ENCODE results near the gene KDM4B. TPM values are rescaled to one million over a fixed set of nuclear protein-coding genes. Genes with fewer than 3 reads are reported as not detected.
"Not testable (repeated sequence)": the region's sequence is repeated elsewhere in the genome, so short reads cannot be mapped to it uniquely, and the experiment has no call there.

Gene KDM4B
- total RNA-seq, 1 donor from 2014 or later = 25.8 TPM

GRCh38 chr19:5193192-5193591, 224.3 kb downstream of the KDM4B start:
- no peak for DNase-seq (ENCODE audit: low read depth)

DNA sequence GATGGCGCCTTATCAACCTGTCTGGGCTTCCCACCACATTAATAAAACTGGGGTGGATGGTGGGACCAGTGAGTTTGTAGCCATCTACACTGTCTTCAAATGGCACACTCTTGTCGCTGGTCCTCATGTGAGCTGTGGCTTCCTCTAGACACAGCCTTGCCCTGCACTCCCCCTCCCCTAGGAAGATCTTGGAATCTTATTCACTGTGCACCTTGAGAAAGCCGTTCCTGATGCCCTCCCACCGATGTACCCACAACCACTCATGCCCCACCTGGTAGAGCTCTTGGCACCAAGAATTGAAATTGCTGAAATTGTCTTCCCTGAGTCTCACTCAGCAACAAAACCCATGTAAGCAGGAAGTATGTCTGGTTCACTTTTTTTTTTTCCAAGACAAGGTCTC, 225.7 kb downstream of the KDM4B start:
- DNase-seq (ENCODE audit: low read depth) = no peak

DNA sequence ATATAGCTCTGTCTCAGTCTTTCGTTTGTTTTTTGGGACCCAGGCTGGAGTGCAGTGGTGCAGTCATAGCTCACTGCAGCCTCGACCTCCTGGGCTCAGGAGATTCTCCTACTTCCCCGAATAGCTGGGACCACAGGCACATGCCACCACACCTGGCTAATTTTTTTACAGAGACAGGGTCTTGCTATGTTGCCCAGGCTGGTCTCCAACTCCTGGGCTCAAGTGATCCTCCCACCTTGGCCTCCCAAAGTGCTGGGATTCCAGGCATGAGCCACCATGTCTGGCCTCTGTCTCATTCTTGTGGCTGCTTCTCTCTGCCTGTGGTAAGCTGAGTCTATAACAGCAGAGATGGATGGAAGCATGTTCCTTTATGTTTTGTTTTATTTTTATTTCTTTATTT, 226.7 kb downstream of the KDM4B start:
- DNase-seq (ENCODE audit: low read depth) = not testable (repeated sequence)

DNA sequence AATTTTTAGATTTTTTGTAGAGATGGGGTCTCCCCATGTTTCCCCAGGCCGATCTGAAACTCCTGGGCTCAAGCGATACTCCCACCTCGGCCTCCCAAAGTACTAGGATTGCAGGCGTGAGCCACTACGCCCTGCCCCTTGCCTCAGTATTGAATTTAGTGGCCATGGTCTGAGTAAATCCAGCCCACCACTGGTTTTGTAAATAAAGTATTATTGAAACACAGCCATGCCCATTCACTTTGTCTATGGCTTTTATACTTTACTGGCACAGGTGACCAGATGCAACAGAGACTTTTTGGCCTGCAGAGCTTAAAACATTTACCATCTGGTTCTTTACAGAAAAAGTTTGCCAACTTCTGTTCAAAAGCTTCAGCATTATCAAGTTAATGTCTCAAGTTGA, 227.9 kb downstream of the KDM4B start:
- no peak for DNase-seq (ENCODE audit: low read depth)

DNA sequence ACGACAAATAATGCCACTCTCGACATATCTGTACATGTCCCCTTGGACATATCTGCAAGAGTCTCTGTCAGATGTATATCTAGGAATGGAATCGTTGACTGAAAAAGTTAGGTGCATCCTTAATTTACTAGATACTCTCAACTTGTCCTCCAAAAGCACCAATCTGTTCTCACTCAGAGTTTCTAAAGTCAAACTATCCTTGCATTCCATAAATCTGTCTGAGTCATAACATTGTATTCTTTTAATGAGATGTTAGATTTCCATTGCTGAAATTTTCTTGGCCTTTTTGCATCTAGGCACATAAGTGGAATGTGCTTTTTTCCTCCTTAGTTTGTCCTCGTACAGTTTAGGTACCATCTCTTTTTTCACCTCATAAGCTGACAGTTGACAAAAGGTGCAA, 231.9 kb downstream of the KDM4B start:
- DNase-seq (ENCODE audit: low read depth) = peak; percentile 13

DNA sequence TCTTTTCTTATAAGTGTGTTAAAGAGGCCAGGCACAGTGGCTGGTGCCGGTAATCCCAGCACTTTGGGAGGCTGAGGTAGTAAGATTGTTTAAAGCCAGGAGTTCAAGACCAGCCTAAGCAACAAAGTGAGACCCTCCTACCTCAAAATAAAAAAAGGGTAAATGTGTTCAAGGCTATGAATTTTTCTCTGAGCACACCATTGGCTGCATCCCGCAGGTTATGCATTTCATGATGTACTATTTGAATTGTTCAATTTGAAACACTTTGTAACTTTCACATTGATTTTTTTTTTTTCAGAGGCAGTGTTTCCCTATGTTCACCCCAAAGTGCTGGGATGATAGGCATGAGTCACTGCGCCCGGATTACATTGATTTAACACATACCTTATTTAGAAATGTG, 233.6 kb downstream of the KDM4B start:
- DNase-seq (ENCODE audit: low read depth) = no peak

Small RNA genes lying within 50 kb of the gene (microRNA-seq; reads per million reads assigned to microRNA genes)
- 0.81 reads per million for gene MIR4747

Other genes starting within 250 kb of the KDM4B start
- gene DPP9, start 245.3 kb upstream of the KDM4B start, total RNA-seq = 44.7 and 49.4 TPM in 2 replicates
- gene FEM1A, start 177.4 kb upstream of the KDM4B start, total RNA-seq = 42.1 and 46.4 TPM in 2 replicates
- 4.4 and 4.6 TPM in 2 replicates for gene TICAM1, start 137.4 kb upstream of the KDM4B start, total RNA-seq
- 439 and 463 TPM in 2 replicates for gene PLIN3, start 101.4 kb upstream of the KDM4B start, total RNA-seq
- gene ARRDC5, start 66.2 kb upstream of the KDM4B start, total RNA-seq = 0.16 TPM in 1 of 2 replicates, not detected in the other
- 23.3 and 33.5 TPM in 2 replicates for gene UHRF1, start 59.6 kb upstream of the KDM4B start, total RNA-seq

Measured in myocyte (in vitro differentiated cells).